CD8-positive, alpha-beta memory T cell (primary cell): Measurements from ENCODE around the gene ZMIZ1. TPM values are rescaled to one million over a fixed set of nuclear protein-coding genes. Genes with fewer than 3 reads are reported as not detected.

Experiments used
- CTCF ChIA-PET: fragments of 350-600 bp; sonication (Branson Sonifier 250); formaldehyde crosslinking; loops from one replicate; lab custom pipeline; 2021; ENCODE audit warnings: antibody characterized with exemption; lab: Charles Lee
- POLR2A ChIA-PET: fragments of 350-600 bp; sonication (Branson Sonifier 250); formaldehyde crosslinking; loops from one replicate; lab custom pipeline; 2021; ENCODE audit warnings: antibody characterized with exemption; lab: Charles Lee
- DNase-seq, 5 donors: peaks; one replicate each; pipeline versions ENCODE4 v3.0.0 to v3.0.0-alpha.2; 2020 to 2022; ENCODE audit warnings: mixed read lengths in 1 of 5
- H3K27ac ChIP-seq: one replicate; pipeline ENCODE4 v1.7.0; 2013; ENCODE audit warnings: low read depth, mild to moderate bottlenecking, low read length, moderate library complexity
- H3K27me3 ChIP-seq: 2 replicates; pipeline ENCODE4 v1.7.0; 2013; ENCODE audit warnings: low read length, mild to moderate bottlenecking; ENCODE audit not compliant: insufficient read depth, poor library complexity, severe bottlenecking
- H3K36me3 ChIP-seq: 2 replicates; pipeline ENCODE4 v1.7.0; 2013; ENCODE audit warnings: mild to moderate bottlenecking, low read length, moderate library complexity; ENCODE audit not compliant: insufficient read depth
- H3K4me1 ChIP-seq: 2 replicates; pipeline ENCODE4 v1.7.0; 2013; ENCODE audit warnings: mild to moderate bottlenecking, low read length, moderate library complexity; ENCODE audit not compliant: insufficient read depth
- H3K4me3 ChIP-seq: 2 replicates; pipeline ENCODE4 v1.7.0; 2013; ENCODE audit warnings: mild to moderate bottlenecking, low read length
- H3K9me3 ChIP-seq: 2 replicates; pipeline ENCODE4 v1.7.0; 2013; ENCODE audit warnings: mild to moderate bottlenecking, low read length
- H3K27ac Mint-ChIP-seq, 8 donors: one replicate each; pipeline ENCODE4 v1.8.0; 2020 to 2021; ENCODE audit warnings: mixed read lengths in 8 of 8, mild to moderate bottlenecking in 6 of 8, inconsistent platforms in 3 of 8, moderate library complexity in 3 of 8
- H3K27me3 Mint-ChIP-seq, 2 donors: one replicate each; pipeline ENCODE4 v1.8.0; 2020 to 2021; ENCODE audit warnings: mixed read lengths in 2 of 2, mild to moderate bottlenecking in 1 of 2, moderate library complexity in 1 of 2
- H3K36me3 Mint-ChIP-seq, 3 donors: one replicate each; pipeline ENCODE4 v1.8.0; 2020 to 2021; ENCODE audit warnings: mixed read lengths in 3 of 3, inconsistent platforms in 1 of 3, mild to moderate bottlenecking in 1 of 3
- H3K4me1 Mint-ChIP-seq, 3 donors: one replicate each; pipeline ENCODE4 v1.8.0; 2020 to 2021; ENCODE audit warnings: mixed read lengths in 3 of 3, inconsistent platforms in 1 of 3, mild to moderate bottlenecking in 1 of 3
- H3K4me3 Mint-ChIP-seq, 7 donors: one replicate each; pipeline ENCODE4 v1.8.0; 2020 to 2021; ENCODE audit warnings: mixed read lengths in 7 of 7, mild to moderate bottlenecking in 6 of 7, moderate library complexity in 4 of 7, inconsistent platforms in 2 of 7
- H3K9me3 Mint-ChIP-seq, 5 donors: one replicate each; pipeline ENCODE4 v1.8.0; 2020 to 2022; ENCODE audit warnings: mixed read lengths in 5 of 5, mild to moderate bottlenecking in 3 of 5, moderate library complexity in 2 of 5, inconsistent platforms in 1 of 5
- polyA plus RNA-seq: library from polyadenylated mRNA; unstranded; fragments of 300-500 nt; fragmentation: Illumina TruSeq; gene quantifications from one replicate; pipeline ENCODE4 v1.2.3, GENCODE V29; 2021
- total RNA-seq, 2 experiments: library from RNA; stranded (reverse); gene quantifications; one replicate each; pipeline ENCODE4 v1.2.3, GENCODE V29; 2021

Gene ZMIZ1
- total and polyA plus RNA-seq, 3 experiments from 2014 or later = 8.0 to 36.3 (median 34.7) TPM

GRCh38 chr10:79234391-79235315 lies 165.9 kb downstream of the ZMIZ1 start:
- Mint-ChIP-seq H3K4me1 (peaks cover 0 to 8% (median 0%) of the 10 kb centered on the region in 3 donors), H3K9me3 (no peaks in the 10 kb centered on the region), H3K27me3 (no peaks in the 10 kb centered on the region), H3K4me3 (no peak overlapping the region), H3K36me3 (peaks cover 0 to 2% (median 0%) of the 10 kb centered on the region in 3 donors), H3K27ac (no peak overlapping the region)
- Histone ChIP-seq H3K36me3 (no peaks in the 10 kb centered on the region), H3K4me3 (no peak overlapping the region), H3K27ac (no peak overlapping the region), H3K27me3 (no peaks in the 10 kb centered on the region), H3K9me3 (no peaks in the 10 kb centered on the region), H3K4me1 (no peaks in the 10 kb centered on the region)
- CTCF ChIA-PET = no interaction called here
- no peak for DNase-seq
- POLR2A ChIA-PET = no interaction called here

- H3K36me3 ChIP-seq = no peaks in the 10 kb centered on the region
- no peaks in the 10 kb centered on the region for H3K27me3 ChIP-seq
- H3K4me3 Mint-ChIP-seq = no peak overlapping the region
- H3K4me3 ChIP-seq = no peak overlapping the region
- no peaks in the 10 kb centered on the region for H3K9me3 Mint-ChIP-seq
- peaks cover 1 to 9% (median 2%) of the 10 kb centered on the region in 3 donors for H3K4me1 Mint-ChIP-seq
- no peaks in the 10 kb centered on the region for H3K9me3 ChIP-seq
- no peaks in the 10 kb centered on the region for H3K4me1 ChIP-seq
- no peak for DNase-seq
- H3K27me3 Mint-ChIP-seq = peaks cover 0 to 1% of the 10 kb centered on the region in 2 donors
- H3K36me3 Mint-ChIP-seq = peaks cover 0 to 2% (median 0%) of the 10 kb centered on the region in 3 donors
- no peak overlapping the region for H3K27ac ChIP-seq
- ChIA-PET CTCF (no interaction called here), POLR2A (interaction anchor here (1.0 kb wide), 1 partner anchor 10 kb away, joined by 3 read pairs; no protein-coding TSS in a partner anchor)
- no peak overlapping the region for H3K27ac Mint-ChIP-seq
Measured at GRCh38 chr10:79235765-79236432, 167.1 kb downstream of the ZMIZ1 start.

GRCh38 chr10:79236433-79236765 lies 167.6 kb downstream of the ZMIZ1 start:
- peaks cover 6 to 14% (median 7%) of the 10 kb centered on the region in 3 donors for H3K4me1 Mint-ChIP-seq
- H3K36me3 Mint-ChIP-seq = peaks cover 0 to 2% (median 0%) of the 10 kb centered on the region in 3 donors
- Histone ChIP-seq H3K36me3 (no peaks in the 10 kb centered on the region), H3K27me3 (no peaks in the 10 kb centered on the region), H3K4me1 (peaks cover 2% of the 10 kb centered on the region), H3K4me3 (no peak overlapping the region), H3K27ac (no peak overlapping the region), H3K9me3 (no peaks in the 10 kb centered on the region)
- H3K27me3 Mint-ChIP-seq = peaks cover 0 to 3% of the 10 kb centered on the region in 2 donors
- H3K9me3 Mint-ChIP-seq = no peaks in the 10 kb centered on the region
- ChIA-PET CTCF (no interaction called here), POLR2A (interaction anchor here (1.0 kb wide), 1 partner anchor 9 kb away, joined by 3 read pairs; no protein-coding TSS in a partner anchor)
- H3K4me3 Mint-ChIP-seq = no peak overlapping the region
- no peak for DNase-seq
- no peak overlapping the region for H3K27ac Mint-ChIP-seq

- H3K27me3 Mint-ChIP-seq = peaks cover 0 to 3% of the 10 kb centered on the region in 2 donors
Measured at GRCh38 chr10:79237454-79238157, 168.8 kb downstream of the ZMIZ1 start.

GRCh38 chr10:79238158-79238520 lies 169.4 kb downstream of the ZMIZ1 start:
- H3K36me3 Mint-ChIP-seq = no peaks in the 10 kb centered on the region
- H3K27ac Mint-ChIP-seq = peak overlapping the region in 2 of 8 donors; percentile 4 to 77
- H3K27me3 Mint-ChIP-seq = peaks cover 0 to 3% of the 10 kb centered on the region in 2 donors
- H3K4me1 Mint-ChIP-seq = peaks cover 13 to 21% (median 14%) of the 10 kb centered on the region in 3 donors
- no peaks in the 10 kb centered on the region for H3K27me3 ChIP-seq
- H3K36me3 ChIP-seq = no peaks in the 10 kb centered on the region
- no peaks in the 10 kb centered on the region for H3K9me3 Mint-ChIP-seq
- H3K4me1 ChIP-seq = peaks cover 8% of the 10 kb centered on the region
- H3K27ac ChIP-seq = no peak overlapping the region
- no peak overlapping the region for H3K4me3 Mint-ChIP-seq
- H3K4me3 ChIP-seq = no peak overlapping the region
- ChIA-PET CTCF (no interaction called here), POLR2A (no interaction called here)
- no peak for DNase-seq
- no peaks in the 10 kb centered on the region for H3K9me3 ChIP-seq

More at GRCh38 chr10:79237454-79238157, 168.8 kb downstream of the ZMIZ1 start:
- H3K4me1 ChIP-seq = peaks cover 8% of the 10 kb centered on the region
- Mint-ChIP-seq H3K27ac (peak overlapping the region in 2 of 8 donors; percentile 4 to 91), H3K4me1 (peaks cover 13 to 21% (median 14%) of the 10 kb centered on the region in 3 donors), H3K9me3 (no peaks in the 10 kb centered on the region), H3K36me3 (no peaks in the 10 kb centered on the region), H3K4me3 (no peak overlapping the region)
- no peak overlapping the region for H3K27ac ChIP-seq
- no peak for DNase-seq
- H3K9me3 ChIP-seq = no peaks in the 10 kb centered on the region
- no peaks in the 10 kb centered on the region for H3K36me3 ChIP-seq
- H3K27me3 ChIP-seq = no peaks in the 10 kb centered on the region
- POLR2A ChIA-PET = no interaction called here
- CTCF ChIA-PET = no interaction called here
- H3K4me3 ChIP-seq = no peak overlapping the region

- Mint-ChIP-seq H3K27ac (peak overlapping the region in 1 of 8 donors; percentile 62), H3K27me3 (peaks cover 0 to 3% of the 10 kb centered on the region in 2 donors), H3K9me3 (no peaks in the 10 kb centered on the region), H3K36me3 (no peaks in the 10 kb centered on the region), H3K4me3 (no peak overlapping the region), H3K4me1 (peaks cover 13 to 21% (median 14%) of the 10 kb centered on the region in 3 donors)
- no peaks in the 10 kb centered on the region for H3K36me3 ChIP-seq
- ChIA-PET CTCF (interaction anchor here (1.3 kb wide), 1 partner anchor 10 kb away, joined by 3 read pairs; no protein-coding TSS in a partner anchor), POLR2A (no interaction called here)
- H3K27me3 ChIP-seq = no peaks in the 10 kb centered on the region
- DNase-seq = no peak
- H3K27ac ChIP-seq = no peak overlapping the region
- H3K9me3 ChIP-seq = no peaks in the 10 kb centered on the region
- peaks cover 8% of the 10 kb centered on the region for H3K4me1 ChIP-seq
- H3K4me3 ChIP-seq = no peak overlapping the region
Measured at GRCh38 chr10:79238606-79239005, 169.8 kb downstream of the ZMIZ1 start.

GRCh38 chr10:79239275-79239779 lies 170.6 kb downstream of the ZMIZ1 start:
- no peaks in the 10 kb centered on the region for H3K36me3 ChIP-seq
- Mint-ChIP-seq H3K4me3 (no peak overlapping the region), H3K9me3 (no peaks in the 10 kb centered on the region), H3K36me3 (no peaks in the 10 kb centered on the region), H3K4me1 (peaks cover 20 to 24% (median 21%) of the 10 kb centered on the region in 3 donors), H3K27ac (peak overlapping the region in 1 of 8 donors; percentile 11), H3K27me3 (peaks cover 0 to 3% of the 10 kb centered on the region in 2 donors)
- no peak for DNase-seq
- no peak overlapping the region for H3K4me3 ChIP-seq
- H3K27me3 ChIP-seq = no peaks in the 10 kb centered on the region
- ChIA-PET POLR2A (interaction anchor here (0.6 kb wide), 1 partner anchor 90 kb away, joined by 3 read pairs; no protein-coding TSS in a partner anchor), CTCF (interaction anchor here (1.3 to 1.5 kb wide), 2 partner anchors 9 to 36 kb away, joined by 3 read pairs; no protein-coding TSS in a partner anchor)
- H3K9me3 ChIP-seq = no peaks in the 10 kb centered on the region
- peaks cover 15% of the 10 kb centered on the region for H3K4me1 ChIP-seq
- H3K27ac ChIP-seq = peak overlapping the region; percentile 31
